Esophagus muscularis mucosa (tissue), 3 donors: Measurements from ENCODE around the gene NRBF2.

ENCODE experiments used
- POLR2AphosphoS5 ChIP-seq, 2 donors: sonication (generic); formaldehyde crosslinking; IDR thresholded peaks; one replicate each; pipeline ENCODE4 v1.6.1; 2017; ENCODE audit warnings: antibody characterized with exemption in 2 of 2
- TF ChIP-seq, protein P1 (sequence below), 3 experiments: fragments of 200-600 bp in 2 of 3; fragments of 450-650 bp in 1 of 3; sonication (generic) in 2 of 3; IDR thresholded peaks; one replicate each; pipeline ENCODE4 v1.5.1; 2017 to 2019; ENCODE audit warnings: antibody characterized with exemption in 3 of 3, mild to moderate bottlenecking in 2 of 3, moderate library complexity in 1 of 3

DNA sequence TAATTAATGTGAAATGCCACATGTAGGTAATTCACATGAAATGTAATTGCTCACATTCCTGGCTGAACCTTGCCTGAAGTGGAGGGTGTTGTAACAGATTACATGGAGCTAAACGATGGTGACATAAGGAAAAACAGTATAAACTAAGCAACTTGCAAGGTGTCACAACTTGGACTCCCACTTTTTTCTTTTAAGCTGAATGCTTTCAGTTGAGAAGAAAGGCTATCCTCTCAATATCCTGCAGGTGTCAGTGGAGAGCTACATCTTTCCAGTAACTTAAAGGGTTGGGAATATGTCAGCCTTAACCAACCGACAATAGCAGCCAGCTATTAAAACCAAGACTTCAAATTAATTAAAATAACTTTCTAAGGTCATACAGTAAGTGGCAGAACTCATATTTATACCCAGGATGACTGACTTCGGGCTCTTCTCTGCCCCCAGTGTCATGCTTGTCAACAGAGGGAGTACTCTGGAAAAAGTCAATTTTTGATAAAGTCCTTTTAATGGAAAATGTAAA, 33.7 kb downstream of the NRBF2 start:
- TF ChIP-seq, protein P1, sequence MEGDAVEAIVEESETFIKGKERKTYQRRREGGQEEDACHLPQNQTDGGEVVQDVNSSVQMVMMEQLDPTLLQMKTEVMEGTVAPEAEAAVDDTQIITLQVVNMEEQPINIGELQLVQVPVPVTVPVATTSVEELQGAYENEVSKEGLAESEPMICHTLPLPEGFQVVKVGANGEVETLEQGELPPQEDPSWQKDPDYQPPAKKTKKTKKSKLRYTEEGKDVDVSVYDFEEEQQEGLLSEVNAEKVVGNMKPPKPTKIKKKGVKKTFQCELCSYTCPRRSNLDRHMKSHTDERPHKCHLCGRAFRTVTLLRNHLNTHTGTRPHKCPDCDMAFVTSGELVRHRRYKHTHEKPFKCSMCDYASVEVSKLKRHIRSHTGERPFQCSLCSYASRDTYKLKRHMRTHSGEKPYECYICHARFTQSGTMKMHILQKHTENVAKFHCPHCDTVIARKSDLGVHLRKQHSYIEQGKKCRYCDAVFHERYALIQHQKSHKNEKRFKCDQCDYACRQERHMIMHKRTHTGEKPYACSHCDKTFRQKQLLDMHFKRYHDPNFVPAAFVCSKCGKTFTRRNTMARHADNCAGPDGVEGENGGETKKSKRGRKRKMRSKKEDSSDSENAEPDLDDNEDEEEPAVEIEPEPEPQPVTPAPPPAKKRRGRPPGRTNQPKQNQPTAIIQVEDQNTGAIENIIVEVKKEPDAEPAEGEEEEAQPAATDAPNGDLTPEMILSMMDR (IDR thresholded peaks at IDR 0.05), result peak; percentile 83 to 88 (median 86)
- TF ChIP-seq POLR2AphosphoS5 (IDR thresholded peaks at IDR 0.05), result peak in 1 of 2 donors; percentile 23
